ENCODE data around the gene PCGF3. TPM values are rescaled to one million over a fixed set of nuclear protein-coding genes. Genes with fewer than 3 reads are reported as not detected.

The PCGF3 gene
- total RNA-seq, 1 donor, result 43.1 TPM

- peaks cover 13% of the 10 kb centered on the region for H3K27me3 ChIP-seq (ENCODE audit: insufficient read depth, low read length)
- H2AFZ ChIP-seq (ENCODE audit: low read length), result no peak overlapping the region
- no peaks in the 10 kb centered on the region for H3K36me3 ChIP-seq (ENCODE audit: insufficient read depth, low read length)
- peak; percentile 72 for DNase-seq (ENCODE audit: insufficient read length, low spot score, missing footprints)
- H3K4me1 ChIP-seq (ENCODE audit: insufficient read depth, low read length), result no peaks in the 10 kb centered on the region
- no peak overlapping the region for H3K27ac ChIP-seq (ENCODE audit: low read depth, low read length)
- no peak overlapping the region for H3K4me3 ChIP-seq (ENCODE audit: insufficient read depth, low read length)
- H3K79me2 ChIP-seq (ENCODE audit: insufficient read depth, low read length), result no peaks in the 10 kb centered on the region
- no peaks in the 10 kb centered on the region for H4K20me1 ChIP-seq (ENCODE audit: insufficient read depth, low read length)
- H3K9me3 ChIP-seq (ENCODE audit: low read depth, low read length), result no peaks in the 10 kb centered on the region
- no peak overlapping the region for H3K4me2 ChIP-seq (ENCODE audit: insufficient read depth, low read length)
- TF ChIP-seq CTCF (IDR thresholded peaks at IDR 0.05; ENCODE audit: extremely low read depth, low read depth, low read length), result no peak
These were observed 45.2 kb upstream of the PCGF3 start for GRCh38 chr4:660401-660800.

- Histone ChIP-seq H3K79me2 (ENCODE audit: insufficient read depth, low read length) (no peaks in the 10 kb centered on the region), H4K20me1 (ENCODE audit: insufficient read depth, low read length) (no peaks in the 10 kb centered on the region), H3K9me3 (ENCODE audit: low read depth, low read length) (no peaks in the 10 kb centered on the region), H3K27me3 (ENCODE audit: insufficient read depth, low read length) (peaks cover 13% of the 10 kb centered on the region), H3K36me3 (ENCODE audit: insufficient read depth, low read length) (no peaks in the 10 kb centered on the region), H3K4me3 (ENCODE audit: insufficient read depth, low read length) (no peak overlapping the region), H3K27ac (ENCODE audit: low read depth, low read length) (no peak overlapping the region), H3K4me1 (ENCODE audit: insufficient read depth, low read length) (no peaks in the 10 kb centered on the region), H3K4me2 (ENCODE audit: insufficient read depth, low read length) (no peak overlapping the region), H2AFZ (ENCODE audit: low read length) (no peak overlapping the region)
- DNase-seq (ENCODE audit: insufficient read length, low spot score, missing footprints), result peak; percentile 78
- TF ChIP-seq CTCF (IDR thresholded peaks at IDR 0.05; ENCODE audit: extremely low read depth, low read depth, low read length), result no peak
These were observed 44.4 kb upstream of the PCGF3 start for GRCh38 chr4:661231-661630.

- no peak for TF ChIP-seq CTCF (IDR thresholded peaks at IDR 0.05; ENCODE audit: extremely low read depth, low read depth, low read length)
- no peaks in the 10 kb centered on the region for H4K20me1 ChIP-seq (ENCODE audit: insufficient read depth, low read length)
These were observed 43.5 kb upstream of the PCGF3 start for GRCh38 chr4:661881-662761.

GRCh38 chr4:663046-663437, 42.6 kb upstream of the PCGF3 start:
- no peaks in the 10 kb centered on the region for H3K79me2 ChIP-seq (ENCODE audit: insufficient read depth, low read length)
- H4K20me1 ChIP-seq (ENCODE audit: insufficient read depth, low read length), result no peaks in the 10 kb centered on the region
- DNase-seq (ENCODE audit: insufficient read length, low spot score, missing footprints), result peak; percentile 61
- no peak overlapping the region for H3K4me3 ChIP-seq (ENCODE audit: insufficient read depth, low read length)
- H3K4me1 ChIP-seq (ENCODE audit: insufficient read depth, low read length), result no peaks in the 10 kb centered on the region
- no peak overlapping the region for H2AFZ ChIP-seq (ENCODE audit: low read length)
- no peak for TF ChIP-seq CTCF (IDR thresholded peaks at IDR 0.05; ENCODE audit: extremely low read depth, low read depth, low read length)
- H3K27me3 ChIP-seq (ENCODE audit: insufficient read depth, low read length), result peaks cover 13% of the 10 kb centered on the region
- no peak overlapping the region for H3K27ac ChIP-seq (ENCODE audit: low read depth, low read length)
- no peaks in the 10 kb centered on the region for H3K36me3 ChIP-seq (ENCODE audit: insufficient read depth, low read length)
- H3K4me2 ChIP-seq (ENCODE audit: insufficient read depth, low read length), result no peak overlapping the region
- H3K9me3 ChIP-seq (ENCODE audit: low read depth, low read length), result no peaks in the 10 kb centered on the region

More at GRCh38 chr4:661881-662761, 43.5 kb upstream of the PCGF3 start:
- H2AFZ ChIP-seq (ENCODE audit: low read length), result no peak overlapping the region
- peak; percentile 74 for DNase-seq (ENCODE audit: insufficient read length, low spot score, missing footprints)
- no peaks in the 10 kb centered on the region for H3K36me3 ChIP-seq (ENCODE audit: insufficient read depth, low read length)
- no peaks in the 10 kb centered on the region for H3K9me3 ChIP-seq (ENCODE audit: low read depth, low read length)
- H3K4me1 ChIP-seq (ENCODE audit: insufficient read depth, low read length), result no peaks in the 10 kb centered on the region
- no peak overlapping the region for H3K4me3 ChIP-seq (ENCODE audit: insufficient read depth, low read length)
- H3K27ac ChIP-seq (ENCODE audit: low read depth, low read length), result no peak overlapping the region
- no peak overlapping the region for H3K4me2 ChIP-seq (ENCODE audit: insufficient read depth, low read length)
- no peaks in the 10 kb centered on the region for H3K79me2 ChIP-seq (ENCODE audit: insufficient read depth, low read length)
- peaks cover 13% of the 10 kb centered on the region for H3K27me3 ChIP-seq (ENCODE audit: insufficient read depth, low read length)

Measured in osteoblast (primary cell).